Hepatocyte (in vitro differentiated cells): ENCODE results near the gene KCNJ15.

Experiments
- EZH2 ChIP-seq: fragments of 200-600 bp; sonication (generic); IDR thresholded peaks from 2 replicates; pipeline ENCODE4 v1.6.1; 2016; ENCODE audit warnings: antibody characterized with exemption, mild to moderate bottlenecking, borderline replicate concordance
- TF ChIP-seq, protein P1 (sequence below): fragments of 200-600 bp; sonication (generic); IDR thresholded peaks from 2 replicates; pipeline ENCODE4 v1.5.1; 2016; ENCODE audit warnings: antibody characterized with exemption, mild to moderate bottlenecking; ENCODE audit not compliant: poor library complexity

GRCh38 chr21:38311765-38312164, 55.0 kb downstream of the KCNJ15 start:
- TF ChIP-seq, protein P1, sequence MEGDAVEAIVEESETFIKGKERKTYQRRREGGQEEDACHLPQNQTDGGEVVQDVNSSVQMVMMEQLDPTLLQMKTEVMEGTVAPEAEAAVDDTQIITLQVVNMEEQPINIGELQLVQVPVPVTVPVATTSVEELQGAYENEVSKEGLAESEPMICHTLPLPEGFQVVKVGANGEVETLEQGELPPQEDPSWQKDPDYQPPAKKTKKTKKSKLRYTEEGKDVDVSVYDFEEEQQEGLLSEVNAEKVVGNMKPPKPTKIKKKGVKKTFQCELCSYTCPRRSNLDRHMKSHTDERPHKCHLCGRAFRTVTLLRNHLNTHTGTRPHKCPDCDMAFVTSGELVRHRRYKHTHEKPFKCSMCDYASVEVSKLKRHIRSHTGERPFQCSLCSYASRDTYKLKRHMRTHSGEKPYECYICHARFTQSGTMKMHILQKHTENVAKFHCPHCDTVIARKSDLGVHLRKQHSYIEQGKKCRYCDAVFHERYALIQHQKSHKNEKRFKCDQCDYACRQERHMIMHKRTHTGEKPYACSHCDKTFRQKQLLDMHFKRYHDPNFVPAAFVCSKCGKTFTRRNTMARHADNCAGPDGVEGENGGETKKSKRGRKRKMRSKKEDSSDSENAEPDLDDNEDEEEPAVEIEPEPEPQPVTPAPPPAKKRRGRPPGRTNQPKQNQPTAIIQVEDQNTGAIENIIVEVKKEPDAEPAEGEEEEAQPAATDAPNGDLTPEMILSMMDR: no peak
- no peak for TF ChIP-seq EZH2
